Measurements from ENCODE around the gene RHBDD1.
A peak's percentile ranks its signal among the peaks of the same experiment; 100 is the strongest.

RHBDD1 gene

DNA sequence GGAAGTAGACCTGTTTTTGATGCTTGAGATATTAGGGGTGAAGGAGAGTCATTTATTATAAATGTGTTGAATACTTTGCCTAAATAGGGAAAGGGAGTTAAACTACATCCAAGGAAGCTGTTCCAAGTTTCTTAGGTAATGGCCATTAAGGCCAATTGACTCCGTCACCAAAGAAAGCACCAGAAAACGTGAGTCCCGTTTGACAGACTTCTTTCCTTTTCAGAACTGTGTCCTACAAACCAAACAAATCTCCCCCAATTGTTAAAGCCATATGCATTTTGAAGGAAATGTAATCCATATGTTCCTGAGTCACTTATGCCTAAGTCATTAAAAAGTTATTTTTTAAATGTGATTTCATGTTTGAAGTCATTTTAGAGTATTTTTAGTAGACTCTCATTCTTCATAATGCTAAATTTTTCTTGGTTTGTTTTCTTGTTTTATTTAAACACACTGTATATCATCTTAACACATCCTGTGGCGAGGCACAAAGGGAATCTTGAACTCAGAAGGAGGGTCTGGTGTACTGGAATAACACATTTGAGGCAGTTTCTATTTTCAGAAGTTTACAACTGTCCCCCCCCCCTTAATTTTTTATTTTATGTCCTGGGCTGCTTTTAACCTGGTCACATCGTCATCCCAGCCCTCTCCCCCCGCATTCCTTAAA is 133.7 kb downstream of the RHBDD1 start:
- DNase-seq (ENCODE audit: low read depth, low spot score): peak; percentile 24
- H3K4me3 ChIP-seq (ENCODE audit: low read depth, low read length): peak overlapping the region; percentile 6; the same call in 1 of the 2 replicates
- ChIA-PET CTCF (interaction anchor here (2.1 kb wide), 1 partner anchor 168 kb away, joined by 7 read pairs; no protein-coding TSS in a partner anchor), POLR2A (no interaction called here)
- TF ChIP-seq CTCF (IDR thresholded peaks at IDR 0.05; ENCODE audit: insufficient read depth, low read length, missing control alignments): no peak

- ChIA-PET POLR2A (no interaction called here), CTCF (interaction anchor here (2.1 kb wide), 1 partner anchor 168 kb away, joined by 7 read pairs; no protein-coding TSS in a partner anchor)
- no peak for DNase-seq (ENCODE audit: low read depth, low spot score)
- no peak for TF ChIP-seq CTCF (IDR thresholded peaks at IDR 0.05; ENCODE audit: insufficient read depth, low read length, missing control alignments)
- no peak overlapping the region for H3K4me3 ChIP-seq (ENCODE audit: low read depth, low read length)
Measured at GRCh38 chr2:226970362-226970761, 134.5 kb downstream of the RHBDD1 start.

GRCh38 chr2:226971084-226971483 is 135.2 kb downstream of the RHBDD1 start:
- CTCF ChIA-PET: interaction anchor here (0.7 to 2.1 kb wide), 2 partner anchors 169 to 1300 kb away, joined by 4 to 7 read pairs; no protein-coding TSS in a partner anchor
- DNase-seq (ENCODE audit: low read depth, low spot score): no peak
- no peak overlapping the region for H3K4me3 ChIP-seq (ENCODE audit: low read depth, low read length)
- POLR2A ChIA-PET: no interaction called here
- TF ChIP-seq CTCF (IDR thresholded peaks at IDR 0.05; ENCODE audit: insufficient read depth, low read length, missing control alignments): no peak

DNA sequence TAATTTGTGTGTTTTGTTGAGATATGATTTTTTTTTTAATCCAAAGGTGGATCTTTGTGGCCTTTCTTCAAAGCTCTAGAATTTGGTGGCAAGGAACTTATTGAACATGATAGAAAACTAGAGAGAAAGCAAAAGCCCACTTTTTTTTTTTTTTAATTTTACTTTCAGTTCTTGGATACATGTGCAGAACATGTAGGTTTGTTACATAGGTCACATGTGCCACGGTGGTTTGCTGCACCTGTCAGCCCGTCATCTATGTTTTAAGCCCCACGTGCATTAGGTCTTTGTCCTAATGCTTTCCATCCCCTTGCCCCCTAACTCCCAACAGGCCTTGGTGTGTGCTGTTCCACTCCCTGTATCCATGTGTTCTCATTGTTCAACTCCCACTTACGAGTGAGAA is 135.9 kb downstream of the RHBDD1 start:
- POLR2A ChIA-PET: no interaction called here
- H3K4me3 ChIP-seq (ENCODE audit: low read depth, low read length): no peak overlapping the region
- CTCF ChIA-PET: interaction anchor here (0.7 to 2.1 kb wide), 2 partner anchors 170 to 1300 kb away, joined by 4 to 7 read pairs; no protein-coding TSS in a partner anchor
- no peak for TF ChIP-seq CTCF (IDR thresholded peaks at IDR 0.05; ENCODE audit: insufficient read depth, low read length, missing control alignments)
- DNase-seq (ENCODE audit: low read depth, low spot score): no peak

GRCh38 chr2:226973816-226974215 is 138.0 kb downstream of the RHBDD1 start:
- no peak for DNase-seq (ENCODE audit: low read depth, low spot score)
- no peak overlapping the region for H3K4me3 ChIP-seq (ENCODE audit: low read depth, low read length)
- ChIA-PET POLR2A (no interaction called here), CTCF (no interaction called here)
- TF ChIP-seq CTCF (IDR thresholded peaks at IDR 0.05; ENCODE audit: insufficient read depth, low read length, missing control alignments): no peak

DNA sequence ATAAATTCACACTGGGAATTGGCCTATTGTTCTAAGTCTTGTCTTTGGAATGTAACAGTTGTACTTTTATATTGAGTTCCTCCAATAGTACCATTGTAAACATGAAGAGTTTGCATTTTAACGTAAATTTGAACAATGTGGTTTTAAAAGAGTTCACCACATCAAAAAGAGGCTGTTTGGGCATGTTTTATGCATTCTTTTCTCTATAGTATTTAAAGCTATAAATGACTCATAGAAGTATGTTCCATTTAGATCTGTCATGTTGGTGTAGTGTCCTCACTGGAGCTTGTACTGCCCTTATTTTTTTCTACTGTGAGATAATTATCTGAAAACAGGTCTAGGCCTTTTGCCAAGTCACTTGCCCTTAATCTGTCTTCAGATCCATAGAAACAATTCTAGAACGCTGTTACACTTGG is 141.9 kb downstream of the RHBDD1 start:
- TF ChIP-seq CTCF (IDR thresholded peaks at IDR 0.05; ENCODE audit: insufficient read depth, low read length, missing control alignments): no peak
- POLR2A ChIA-PET: interaction anchor here (0.6 to 1.1 kb wide), 3 partner anchors 9 to 178 kb away, joined by 3 to 5 read pairs (median 3); partner anchors contain the start of gene IRS1
- H3K4me3 ChIP-seq (ENCODE audit: low read depth, low read length): no peak overlapping the region
- CTCF ChIA-PET: interaction anchor here (1.0 to 1.6 kb wide), 6 partner anchors 8 to 1306 kb away, joined by 3 to 6 read pairs (median 3); no protein-coding TSS in a partner anchor
- peak; percentile 64 for DNase-seq (ENCODE audit: low read depth, low spot score)
